ENCODE measurements around the gene IGSF21.

The IGSF21 gene

DNA sequence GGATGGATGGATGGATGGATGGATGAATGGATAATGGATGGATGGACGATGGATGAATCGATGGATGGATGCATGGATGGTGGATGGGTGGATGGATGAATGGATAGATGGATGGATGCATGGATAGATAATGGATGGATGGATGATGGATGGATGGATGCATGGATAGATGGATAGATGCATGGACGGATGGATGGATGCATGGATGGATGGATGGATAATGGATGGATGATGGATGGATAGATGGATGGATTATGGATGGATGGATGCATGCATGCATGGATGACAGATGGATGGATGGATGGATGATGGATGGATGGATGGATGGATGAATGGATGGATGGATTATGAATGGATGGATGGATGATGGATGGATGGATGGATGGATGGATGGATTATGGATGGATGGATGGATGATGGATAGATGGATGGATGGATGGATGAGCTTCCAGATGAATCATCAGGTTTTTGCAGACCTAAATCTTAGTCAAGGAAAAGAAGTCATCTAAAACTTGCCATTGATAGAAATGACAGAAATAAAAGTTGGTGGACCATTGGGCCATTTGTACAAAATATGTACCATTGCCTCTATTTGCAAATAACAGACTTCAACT is 197.7 kb downstream of the IGSF21 start:
- DNase-seq, result no peak

DNA sequence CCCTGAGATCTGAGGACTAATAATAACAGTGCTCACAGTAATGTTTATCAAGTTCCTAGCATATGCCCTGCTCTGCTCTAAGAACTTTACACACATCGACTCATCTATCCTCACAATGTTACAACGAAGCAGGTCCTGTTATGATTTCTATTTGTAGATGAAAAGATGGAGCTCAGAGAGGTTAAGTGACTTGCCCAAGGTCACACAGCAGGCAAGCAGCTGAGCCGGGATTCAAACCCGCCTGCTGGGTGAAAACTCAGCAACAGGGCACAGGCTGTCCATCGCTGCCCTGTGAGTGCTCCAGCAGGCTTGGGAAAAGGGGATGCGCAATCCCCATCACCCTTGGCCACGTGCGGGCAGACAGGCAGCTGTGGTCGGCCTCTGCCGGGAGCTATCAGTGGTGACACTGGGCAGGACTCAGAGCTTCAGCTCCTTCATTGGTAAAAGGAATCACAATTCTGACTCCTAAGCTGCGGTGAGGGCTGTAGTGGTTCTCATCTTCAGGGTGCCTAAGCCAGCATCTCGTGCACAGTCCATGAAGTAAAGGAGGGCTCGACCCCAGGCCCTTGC is 199.8 kb downstream of the IGSF21 start:
- no peak for DNase-seq

DNA sequence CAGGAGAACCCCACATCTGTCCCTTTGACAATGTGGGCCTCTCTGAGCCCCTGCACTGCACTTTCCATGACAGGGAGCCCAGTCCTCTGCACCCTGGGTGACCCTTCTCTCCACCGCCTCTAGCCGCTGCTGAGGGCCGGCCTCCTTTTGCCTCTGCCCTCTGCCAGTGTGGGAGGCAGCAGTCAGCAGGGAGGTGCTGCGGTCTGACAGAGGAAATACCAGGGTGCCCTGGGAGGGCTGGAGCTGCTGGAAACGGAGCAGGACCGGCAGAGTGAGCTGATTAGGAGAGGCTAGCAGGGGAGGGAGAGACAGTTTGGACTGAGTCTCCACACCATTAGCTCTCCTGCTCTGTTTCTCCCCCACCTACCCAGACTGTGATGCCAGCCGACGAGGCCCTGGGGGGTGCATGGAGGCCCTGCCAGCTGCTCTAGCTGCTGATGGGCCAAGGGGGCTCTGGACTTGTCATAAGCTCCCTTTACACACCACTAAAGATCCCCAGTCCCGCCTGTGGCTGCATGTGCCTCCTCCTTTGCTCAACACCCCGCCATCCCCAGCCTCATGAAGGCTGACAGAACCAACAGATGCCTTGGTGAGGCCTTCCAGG is 202.1 kb downstream of the IGSF21 start:
- no peak for DNase-seq

DNA sequence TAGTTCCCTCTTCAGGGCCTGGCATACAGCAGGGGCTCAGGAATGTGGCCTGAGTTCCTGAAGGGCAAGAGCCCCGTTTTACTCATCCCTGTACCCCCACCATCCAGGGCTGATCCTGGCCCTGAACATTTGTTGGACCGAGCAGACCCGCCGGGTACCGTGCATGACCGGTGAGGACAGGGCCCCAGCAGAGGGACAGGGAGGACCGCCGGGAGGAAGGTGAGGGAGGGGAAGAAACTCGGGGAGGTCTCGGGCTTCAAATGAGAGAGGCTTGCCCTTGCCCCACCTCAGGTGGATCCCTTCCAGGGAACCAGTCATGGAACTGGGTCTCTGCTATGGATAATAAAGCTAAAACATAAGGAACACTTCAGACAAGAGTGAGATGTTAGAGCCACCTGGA is 205.4 kb downstream of the IGSF21 start:
- no peak for DNase-seq

- no peak for DNase-seq
These were observed 205.9 kb downstream of the IGSF21 start for GRCh38 chr1:18313523-18313922.

GRCh38 chr1:18314399-18314798 is 206.8 kb downstream of the IGSF21 start:
- no peak for DNase-seq

GRCh38 chr1:18315449-18315848 is 207.9 kb downstream of the IGSF21 start:
- no peak for DNase-seq

GRCh38 chr1:18316764-18317163 is 209.2 kb downstream of the IGSF21 start:
- no peak for DNase-seq

DNA sequence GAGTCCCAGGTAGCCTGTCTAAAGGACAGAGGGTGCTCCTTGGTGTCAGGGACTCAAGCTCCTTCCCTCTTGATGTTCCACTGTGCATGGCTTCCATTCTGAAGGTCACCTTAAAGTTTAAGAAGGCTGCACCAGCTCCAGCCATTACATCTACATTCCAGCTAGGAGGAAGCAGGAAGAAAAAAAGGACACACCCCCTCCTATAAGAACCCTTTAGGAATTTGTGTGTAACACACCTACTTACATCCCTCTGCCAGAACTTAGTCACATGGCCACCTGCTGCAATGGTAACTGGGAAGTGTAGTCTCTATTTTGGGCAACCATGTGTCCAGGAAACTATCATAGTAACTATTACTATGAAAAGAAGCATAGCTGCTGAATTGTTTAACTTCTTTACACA is 211.5 kb downstream of the IGSF21 start:
- no peak for DNase-seq

GRCh38 chr1:18320051-18320450 is 212.5 kb downstream of the IGSF21 start:
- DNase-seq, result no peak

DNA sequence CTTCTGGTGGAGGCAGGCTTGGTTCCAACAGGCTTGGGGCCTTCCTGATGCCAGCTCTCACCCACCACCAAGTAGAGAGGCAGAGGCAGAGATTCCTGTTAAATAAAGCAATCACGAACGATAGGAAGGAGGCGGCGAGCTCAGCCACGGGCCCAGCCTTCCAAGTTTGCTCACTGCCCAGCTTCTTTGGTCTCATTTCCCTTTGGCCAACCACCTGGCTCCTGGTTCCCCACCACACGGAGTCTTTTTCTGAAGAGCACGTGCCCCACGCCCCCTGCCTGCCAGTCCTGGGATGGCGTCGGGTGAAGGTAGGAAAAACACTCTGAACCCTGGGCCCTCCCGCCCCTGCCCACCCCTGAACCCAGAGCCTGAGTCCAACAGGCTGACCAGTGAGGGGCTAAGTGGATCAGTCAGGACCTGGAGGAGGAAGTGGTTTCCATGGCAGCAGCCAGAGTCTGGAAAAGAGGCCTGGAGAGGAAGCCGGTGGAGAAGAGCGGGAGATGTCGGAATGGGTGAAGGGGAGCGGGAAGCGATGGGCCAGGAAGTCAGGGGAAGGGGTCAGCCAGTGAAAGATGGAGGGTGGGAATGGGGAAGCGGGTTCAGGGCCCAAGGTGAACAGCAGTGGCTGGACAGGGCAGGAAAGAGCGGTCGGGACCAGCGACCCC is 214.9 kb downstream of the IGSF21 start:
- DNase-seq, result peak; percentile 24

GRCh38 chr1:18323259-18323658 is 215.7 kb downstream of the IGSF21 start:
- no peak for DNase-seq

GRCh38 chr1:18324246-18324645 is 216.6 kb downstream of the IGSF21 start:
- DNase-seq, result no peak

DNA sequence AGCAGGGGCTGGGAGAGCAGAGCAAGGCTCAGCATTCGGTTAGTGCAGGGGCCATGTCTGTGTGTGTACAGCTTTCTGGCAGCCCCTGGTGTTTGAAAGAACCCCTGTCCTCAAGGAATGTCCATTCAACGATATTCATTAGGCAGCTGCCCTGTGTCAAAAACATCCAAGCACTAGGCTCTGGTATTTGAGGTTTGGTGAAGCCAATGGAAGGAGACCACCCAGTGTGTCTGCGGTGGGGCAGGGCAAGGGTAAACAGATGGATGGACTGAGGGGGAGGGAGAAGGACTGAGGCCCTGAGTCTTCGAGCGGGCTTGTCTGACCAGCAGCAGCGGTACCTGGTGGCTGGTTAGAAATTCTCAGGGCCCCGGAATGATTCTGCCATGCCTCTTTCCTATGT is 217.5 kb downstream of the IGSF21 start:
- no peak for DNase-seq

- DNase-seq, result no peak
These were observed 218.8 kb downstream of the IGSF21 start for GRCh38 chr1:18326211-18326897.

DNA sequence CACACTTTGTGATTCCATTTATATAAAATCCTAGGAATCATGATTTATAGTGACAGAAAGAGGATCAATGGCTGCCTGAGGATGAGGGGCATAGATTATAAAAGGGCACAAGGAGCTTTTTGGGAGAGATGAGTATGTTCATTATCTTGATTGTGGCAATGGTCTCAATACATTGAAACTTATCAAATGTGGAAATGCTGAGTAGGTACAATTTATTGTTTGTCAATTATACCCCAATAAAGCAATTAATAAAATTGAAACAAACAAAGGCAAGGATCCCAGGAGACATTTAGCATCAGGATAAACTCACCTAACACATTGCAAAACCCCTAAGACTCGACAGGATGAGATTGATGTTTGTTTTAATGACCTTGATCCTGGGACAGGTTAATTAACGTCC is 220.1 kb downstream of the IGSF21 start:
- no peak for DNase-seq

DNA sequence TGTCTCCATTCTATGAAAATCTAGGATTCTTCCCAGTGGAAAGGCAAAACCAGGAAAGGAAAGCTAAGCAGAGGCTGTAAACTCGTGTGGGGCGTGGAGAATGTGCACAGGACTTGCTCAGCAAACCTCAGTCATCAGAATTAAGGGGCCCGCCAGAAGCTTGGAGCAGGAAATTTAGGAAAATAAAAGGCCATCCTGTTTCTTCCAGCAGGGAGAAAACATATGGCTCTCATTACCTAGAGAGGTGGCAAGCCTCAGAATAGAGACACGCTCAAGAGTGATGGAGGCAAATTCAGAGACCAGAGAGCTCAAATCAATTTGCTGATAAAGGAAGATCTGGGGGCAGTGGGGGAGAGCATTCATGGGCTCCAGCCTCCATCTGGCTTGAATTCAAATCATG is 221.2 kb downstream of the IGSF21 start:
- DNase-seq, result no peak

- no peak for DNase-seq
These were observed 222.1 kb downstream of the IGSF21 start for GRCh38 chr1:18329469-18330253.

- peak; percentile 11 for DNase-seq
These were observed 225.0 kb downstream of the IGSF21 start for GRCh38 chr1:18332576-18332975.

DNA sequence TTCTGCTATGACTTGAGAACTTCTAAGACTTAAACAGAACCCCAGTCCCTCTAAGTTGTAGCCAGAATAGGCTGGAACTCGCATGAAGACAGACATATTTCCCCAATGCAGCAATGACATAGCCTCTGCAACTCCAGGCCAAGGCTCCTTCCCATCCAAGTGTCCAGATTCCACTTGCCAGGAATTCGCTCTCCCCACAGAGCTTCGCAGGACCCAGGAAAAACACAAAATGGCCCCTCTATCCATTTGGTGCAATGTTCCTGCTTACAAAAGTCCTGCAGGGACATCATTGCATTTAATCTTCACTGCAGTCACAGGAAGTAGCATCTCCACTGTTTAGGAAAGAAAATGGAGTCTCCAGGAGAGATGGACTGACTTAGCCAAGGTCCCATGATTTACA is 225.6 kb downstream of the IGSF21 start:
- DNase-seq, result no peak

DNA sequence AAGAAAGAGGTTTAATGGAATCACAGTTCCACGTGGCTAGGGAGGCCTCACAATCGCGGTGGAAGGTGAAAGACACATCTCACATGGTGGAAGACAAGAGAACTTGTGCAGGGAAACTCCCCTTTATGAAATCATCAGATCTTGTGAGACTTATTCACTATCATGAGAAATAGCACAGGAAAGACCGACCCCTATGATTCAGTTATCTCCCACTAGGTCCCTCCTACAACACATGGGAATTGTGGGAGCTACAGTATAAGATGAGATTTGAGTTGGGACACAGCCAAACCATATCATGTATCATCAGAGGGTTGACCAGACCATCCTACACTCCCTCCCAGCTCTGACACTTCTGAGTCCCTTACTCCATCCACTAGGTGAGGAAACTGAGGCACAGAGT is 229.2 kb downstream of the IGSF21 start:
- DNase-seq, result no peak

DNA sequence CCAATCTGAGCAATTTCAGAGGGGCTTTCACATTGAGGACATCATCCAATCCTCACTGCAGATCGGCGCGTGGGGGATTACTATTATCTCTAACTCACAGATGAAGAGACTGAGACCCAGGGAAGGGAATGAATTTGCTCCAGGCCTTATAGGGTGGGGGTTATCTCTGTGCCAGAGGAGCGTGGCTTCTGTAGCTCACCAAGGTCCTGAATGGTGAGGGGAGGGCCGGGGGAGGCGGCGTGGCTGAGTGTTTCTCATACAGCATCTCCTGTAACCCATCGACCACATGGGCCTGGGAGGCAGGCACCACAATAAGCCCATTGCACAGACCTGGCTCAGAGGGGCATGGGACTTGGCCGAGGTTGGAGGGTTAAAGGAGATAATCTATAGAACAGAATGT is 230.2 kb downstream of the IGSF21 start:
- DNase-seq, result no peak

DNA sequence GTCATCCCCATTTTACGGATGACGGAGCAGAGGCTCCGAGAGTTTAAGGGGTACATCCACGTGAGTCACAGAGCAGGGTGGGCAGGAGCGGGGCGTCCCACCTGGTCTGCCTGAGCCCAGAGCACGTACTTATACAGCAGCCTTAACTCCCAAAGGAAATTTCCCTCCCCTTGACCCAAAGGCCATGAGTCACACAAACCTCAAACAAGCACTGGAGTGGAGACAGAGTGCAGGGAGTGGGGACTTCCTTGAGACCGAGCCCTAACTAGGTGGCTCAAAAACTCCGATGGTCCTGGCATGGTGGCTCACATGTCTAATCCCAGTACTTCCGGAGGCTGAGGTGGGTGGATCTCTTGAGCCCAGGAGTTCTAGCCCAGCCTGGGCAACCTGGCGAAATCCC is 231.6 kb downstream of the IGSF21 start:
- DNase-seq, result no peak

Measured in eye (tissue), 1 donor.